SK-N-SH treated with all-trans-retinoic acid at 6 μM for 48 hours (cell line): ENCODE data around the gene INPP4B.

Experiments used
- BACH2 ChIP-seq: fragments of 250-450 bp; sonication (Bioruptor Pico); IDR thresholded peaks from 2 replicates; pipeline ENCODE4 v1.9.0; 2021; ENCODE audit warnings: mild to moderate bottlenecking, borderline replicate concordance
- CREB5 ChIP-seq: fragments of 250-450 bp; sonication (Bioruptor Pico); IDR thresholded peaks from 2 replicates; pipeline ENCODE4 v1.5.1; 2020; ENCODE audit warnings: low read depth, mild to moderate bottlenecking, moderate library complexity
- CSRNP3 ChIP-seq: fragments of 250-450 bp; sonication (Bioruptor Pico); IDR thresholded peaks from 2 replicates; pipeline ENCODE4 v1.5.1; 2021; ENCODE audit warnings: mild to moderate bottlenecking, moderate library complexity
- PATZ1 ChIP-seq: fragments of 250-450 bp; sonication (Bioruptor Pico); IDR thresholded peaks from 2 replicates; pipeline ENCODE4 v1.8.0; 2020; ENCODE audit warnings: mild to moderate bottlenecking, moderate library complexity, borderline replicate concordance
- PPARA ChIP-seq: fragments of 250-450 bp; sonication (Bioruptor Pico); IDR thresholded peaks from 2 replicates; pipeline ENCODE4 v1.5.0; 2020; ENCODE audit warnings: mild to moderate bottlenecking, borderline replicate concordance
- RARB ChIP-seq: fragments of 250-450 bp; sonication (Bioruptor Pico); IDR thresholded peaks from 2 replicates; pipeline ENCODE4 v1.8.0; 2021; ENCODE audit warnings: mild to moderate bottlenecking, moderate library complexity
- SNAI2 ChIP-seq: fragments of 250-450 bp; sonication (Bioruptor Pico); IDR thresholded peaks from 2 replicates; pipeline ENCODE4 v1.5.0; 2020; ENCODE audit warnings: mild to moderate bottlenecking, moderate library complexity
- TCF4 ChIP-seq: fragments of 250-450 bp; sonication (Bioruptor Pico); IDR thresholded peaks from 2 replicates; pipeline ENCODE4 v1.8.0; 2021; ENCODE audit warnings: mild to moderate bottlenecking, moderate library complexity, borderline replicate concordance
- ZNF565 ChIP-seq: fragments of 450-650 bp; formaldehyde crosslinking; conservative IDR thresholded peaks from 2 replicates; pipeline ENCODE4 v1.5.0; 2020; ENCODE audit warnings: low read depth, mild to moderate bottlenecking, moderate library complexity
- ZNF70 ChIP-seq: fragments of 450-650 bp; formaldehyde crosslinking; IDR thresholded peaks from 2 replicates; pipeline ENCODE4 v1.5.0; 2020; ENCODE audit warnings: mild to moderate bottlenecking, moderate library complexity

- TF ChIP-seq PATZ1 (CRISPR knock-in tag) (no peak), PPARA (CRISPR knock-in tag) (no peak), RARB (CRISPR knock-in tag) (no peak), CSRNP3 (CRISPR knock-in tag) (no peak), ZNF70 (CRISPR knock-in tag) (no peak), SNAI2 (CRISPR knock-in tag) (no peak), CREB5 (no peak), BACH2 (no peak), ZNF565 (CRISPR knock-in tag) (no peak), TCF4 (CRISPR knock-in tag) (no peak)
These were observed 824.9 kb downstream of the INPP4B start for GRCh38 chr4:142021181-142021580.
